Naive thymus-derived CD4-positive, alpha-beta T cell (primary cell): ENCODE data around the gene H6PD. TPM values are rescaled to one million over a fixed set of nuclear protein-coding genes. Genes with fewer than 3 reads are reported as not detected.
"Not testable (repeated sequence)": the region's sequence is repeated elsewhere in the genome, so short reads cannot be mapped to it uniquely, and the experiment has no call there.

Source experiments
- ATAC-seq: fragments of 150-1000 bp; cut with Tn5 transposase; 2 replicates; pipeline ENCODE4 v1.10.0; 2021; ENCODE audit warnings: mild to moderate bottlenecking, moderate library complexity
- CTCF ChIA-PET: fragments of 350-600 bp; sonication (Branson Sonifier 250); formaldehyde crosslinking; loops from one replicate; lab custom pipeline; 2021; ENCODE audit warnings: antibody characterized with exemption; lab: Charles Lee
- POLR2A ChIA-PET: fragments of 350-600 bp; sonication (Branson Sonifier 250); formaldehyde crosslinking; loops from one replicate; lab custom pipeline; 2021; ENCODE audit warnings: antibody characterized with exemption, inconsistent platforms; lab: Charles Lee
- DNase-seq, 9 donors: peaks; one replicate each; pipeline versions ENCODE4 v3.0.0 to v3.0.0-alpha.2; 2020 to 2022; ENCODE audit warnings: mixed read lengths in 1 of 9
- H3K27ac ChIP-seq: one replicate; pipeline ENCODE4 v1.7.0; 2013; ENCODE audit warnings: mild to moderate bottlenecking, low read depth, low read length, moderate library complexity
- H3K27me3 ChIP-seq, 2 donors: one replicate each; pipeline ENCODE4 v1.7.0; 2013; ENCODE audit warnings: low read length in 2 of 2, mild to moderate bottlenecking in 2 of 2, moderate library complexity in 2 of 2; ENCODE audit not compliant: control insufficient read depth in 2 of 2, insufficient read depth in 2 of 2
- H3K36me3 ChIP-seq, 3 experiments: 1 replicate in 2 of 3; 2 replicates in 1 of 3; pipeline ENCODE4 v1.7.0; 2013; ENCODE audit warnings: low read length in 3 of 3, mild to moderate bottlenecking in 3 of 3, moderate library complexity in 1 of 3; ENCODE audit not compliant: insufficient read depth in 3 of 3, control insufficient read depth in 2 of 3
- H3K4me1 ChIP-seq, 2 donors: one replicate each; pipeline ENCODE4 v1.7.0; 2013; ENCODE audit warnings: low read length in 2 of 2, mild to moderate bottlenecking in 2 of 2, moderate library complexity in 1 of 2; ENCODE audit not compliant: control insufficient read depth in 2 of 2, insufficient read depth in 2 of 2
- H3K4me3 ChIP-seq: 2 replicates; pipeline ENCODE4 v1.7.0; 2013; ENCODE audit warnings: mild to moderate bottlenecking, low read length
- H3K9me3 ChIP-seq, 3 experiments: 1 replicate in 2 of 3; 2 replicates in 1 of 3; pipeline ENCODE4 v1.7.0; 2013; ENCODE audit warnings: low read length in 3 of 3; ENCODE audit not compliant: control insufficient read depth in 2 of 3
- H3K27ac Mint-ChIP-seq, 9 donors: one replicate each; pipeline ENCODE4 v1.8.0; 2020 to 2022; ENCODE audit warnings: mixed read lengths in 9 of 9, mild to moderate bottlenecking in 8 of 9, moderate library complexity in 5 of 9, inconsistent platforms in 2 of 9
- H3K27me3 Mint-ChIP-seq, 5 donors: one replicate each; pipeline ENCODE4 v1.8.0; 2021 to 2022; ENCODE audit warnings: mixed read lengths in 5 of 5, mild to moderate bottlenecking in 1 of 5
- H3K36me3 Mint-ChIP-seq, 5 donors: one replicate each; pipeline ENCODE4 v1.8.0; 2020 to 2022; ENCODE audit warnings: mixed read lengths in 5 of 5, mild to moderate bottlenecking in 3 of 5, inconsistent platforms in 1 of 5
- H3K4me1 Mint-ChIP-seq, 7 donors: one replicate each; pipeline ENCODE4 v1.8.0; 2020 to 2022; ENCODE audit warnings: mixed read lengths in 7 of 7, mild to moderate bottlenecking in 3 of 7, inconsistent platforms in 1 of 7
- H3K4me3 Mint-ChIP-seq, 10 donors: one replicate each; pipeline ENCODE4 v1.8.0; 2020 to 2022; ENCODE audit warnings: mild to moderate bottlenecking in 10 of 10, mixed read lengths in 10 of 10, moderate library complexity in 6 of 10, inconsistent platforms in 2 of 10
- H3K9me3 Mint-ChIP-seq, 11 donors: one replicate each; pipeline ENCODE4 v1.8.0; 2020 to 2022; ENCODE audit warnings: mixed read lengths in 11 of 11, mild to moderate bottlenecking in 4 of 11, inconsistent platforms in 1 of 11, moderate library complexity in 1 of 11
- intact Hi-C, 2 donors: fragments of 100-400 bp; cut with micrococcal nuclease; formaldehyde crosslinking; loops; one replicate each; pipeline ENCODE4 v1.15.1; 2023
- polyA plus RNA-seq, 2 donors: library from polyadenylated mRNA; unstranded; fragments of 300-500 nt; fragmentation: Illumina TruSeq; gene quantifications; one replicate each; pipeline ENCODE4 v1.2.3, GENCODE V29; 2021
- total RNA-seq, 6 experiments: library from RNA in 5 of 6; stranded (reverse) in 5 of 6; gene quantifications; 1 replicate in 5 of 6; 2 replicates in 1 of 6; pipeline ENCODE4 v1.2.3 and lab custom pipeline; 2021 to 2026

The H6PD gene
- total and polyA plus RNA-seq, 7 experiments from 2014 or later: 12.1 to 27.6 (median 19.3) TPM

DNA sequence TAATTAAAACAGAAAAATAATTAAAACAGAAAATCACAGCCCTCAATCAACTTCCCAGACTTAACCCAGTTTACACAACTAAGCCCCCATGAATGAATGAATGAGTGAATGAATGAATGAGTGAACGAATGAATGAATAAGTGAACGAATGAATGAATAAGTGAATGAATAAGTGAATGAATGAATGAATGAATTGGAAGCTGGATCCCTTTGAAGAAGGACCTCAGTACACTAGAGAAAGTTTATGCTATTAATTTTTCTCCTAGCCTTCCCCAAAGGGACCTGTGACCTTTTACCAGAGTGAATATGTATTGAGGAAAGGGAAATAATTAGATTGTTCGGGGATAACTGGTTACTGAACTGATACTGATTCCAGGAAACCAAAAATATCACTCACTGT lies 63.7 kb downstream of the H6PD start:
- Histone ChIP-seq H3K27me3 (no peaks in the 10 kb centered on the region), H3K9me3 (no peaks in the 10 kb centered on the region), H3K4me3 (no peak overlapping the region), H3K36me3 (no peaks in the 10 kb centered on the region), H3K27ac (no peak overlapping the region), H3K4me1 (peaks cover 6 to 15% of the 10 kb centered on the region in 2 donors)
- Mint-ChIP-seq H3K4me1 (peaks cover 14 to 45% (median 23%) of the 10 kb centered on the region in 7 donors), H3K36me3 (peaks cover 0 to 11% (median 4%) of the 10 kb centered on the region in 5 donors), H3K27me3 (no peaks in the 10 kb centered on the region), H3K4me3 (no peak overlapping the region), H3K9me3 (no peaks in the 10 kb centered on the region), H3K27ac (no peak overlapping the region)
- ATAC-seq (no peak), DNase-seq (no peak)
- CTCF ChIA-PET: interaction anchor here (0.8 to 2.2 kb wide), 2 partner anchors 9 to 157 kb away, joined by 5 to 8 read pairs; no protein-coding TSS in a partner anchor
- intact Hi-C loops: no loop called here
- POLR2A ChIA-PET: interaction anchor here (1.1 kb wide), 1 partner anchor 192 kb away, joined by 5 read pairs; no protein-coding TSS in a partner anchor

DNA sequence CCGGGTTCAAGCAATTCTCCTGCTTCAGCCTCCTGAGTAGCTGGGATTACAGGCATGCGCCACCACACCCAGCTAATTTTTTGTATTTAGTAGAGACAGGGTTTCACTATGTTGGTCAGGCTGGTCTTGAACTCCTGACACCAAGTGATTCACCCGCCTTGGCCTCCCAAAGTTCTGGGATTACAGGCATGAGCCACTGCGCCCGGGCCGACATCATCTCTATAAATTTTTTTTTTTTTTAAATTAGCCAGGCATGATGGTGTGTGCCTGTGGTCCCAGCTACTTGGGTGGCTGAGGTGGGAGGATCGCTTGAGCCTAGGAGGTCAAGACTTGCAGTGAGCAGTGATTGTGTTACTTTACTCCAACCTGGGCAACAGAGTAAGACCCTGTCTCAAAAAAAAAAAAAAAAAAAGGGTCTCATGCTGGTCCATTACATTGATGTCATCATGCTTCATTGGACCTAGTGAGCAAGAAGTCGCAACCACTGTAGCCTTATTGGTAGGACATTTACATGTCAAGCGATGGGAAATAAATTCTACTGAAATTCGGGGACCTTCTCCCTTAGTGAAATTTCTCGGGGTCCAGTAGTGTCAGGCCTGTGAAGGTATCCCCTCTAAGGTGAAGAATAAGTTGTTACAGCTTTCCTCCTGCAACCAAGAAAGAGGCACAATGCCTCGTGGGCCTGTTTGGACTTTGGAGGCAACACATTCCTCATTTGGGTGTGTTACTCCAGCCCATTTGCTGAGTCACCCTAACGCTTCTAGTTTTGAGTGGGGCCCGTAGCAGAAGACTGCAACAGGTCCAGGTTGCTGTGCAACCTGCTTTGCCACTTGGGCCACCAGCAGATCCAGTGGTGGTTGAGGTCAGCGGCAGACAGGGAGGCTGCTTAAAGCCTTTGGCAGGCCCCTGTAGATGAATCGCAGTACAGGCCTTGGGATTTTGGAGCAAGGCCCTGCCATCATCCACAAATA lies 65.3 kb downstream of the H6PD start:
- peaks cover 0 to 11% (median 4%) of the 10 kb centered on the region in 5 donors for H3K36me3 Mint-ChIP-seq
- H3K4me3 Mint-ChIP-seq, H3K4me3 ChIP-seq, H3K27me3 ChIP-seq, DNase-seq, H3K36me3 ChIP-seq, H3K4me1 ChIP-seq, ATAC-seq, H3K27me3 Mint-ChIP-seq, intact Hi-C loops, H3K27ac ChIP-seq, H3K9me3 ChIP-seq, H3K9me3 Mint-ChIP-seq, POLR2A ChIA-PET: not testable (repeated sequence)
- H3K4me1 Mint-ChIP-seq: peaks cover 16 to 45% (median 23%) of the 10 kb centered on the region in 7 donors
- CTCF ChIA-PET: interaction anchor here (0.6 to 1.4 kb wide), 4 partner anchors 9 to 169 kb away, joined by 3 to 6 read pairs (median 4); no protein-coding TSS in a partner anchor
- peak overlapping the region in 1 of 9 donors; percentile 48 for H3K27ac Mint-ChIP-seq

- no peaks in the 10 kb centered on the region for H3K27me3 ChIP-seq
- Mint-ChIP-seq H3K36me3 (peaks cover 0 to 11% (median 4%) of the 10 kb centered on the region in 5 donors), H3K4me3 (no peak overlapping the region), H3K27me3 (no peaks in the 10 kb centered on the region), H3K4me1 (peaks cover 13 to 43% (median 24%) of the 10 kb centered on the region in 7 donors), H3K27ac (peak overlapping the region in 1 of 9 donors; percentile 8), H3K9me3 (no peaks in the 10 kb centered on the region)
- H3K36me3 ChIP-seq: no peaks in the 10 kb centered on the region
- H3K4me1 ChIP-seq: no peaks in the 10 kb centered on the region
- no peak overlapping the region for H3K27ac ChIP-seq
- H3K9me3 ChIP-seq: no peaks in the 10 kb centered on the region
- no peak overlapping the region for H3K4me3 ChIP-seq
- ChIA-PET CTCF (interaction anchor here (1.4 kb wide), 1 partner anchor 10 kb away, joined by 6 read pairs; no protein-coding TSS in a partner anchor), POLR2A (no interaction called here)
- ATAC-seq: peak; percentile 38
- intact Hi-C loops: no loop called here
- DNase-seq: no peak
Observed at GRCh38 chr1:9300573-9300972, 66.0 kb downstream of the H6PD start.

DNA sequence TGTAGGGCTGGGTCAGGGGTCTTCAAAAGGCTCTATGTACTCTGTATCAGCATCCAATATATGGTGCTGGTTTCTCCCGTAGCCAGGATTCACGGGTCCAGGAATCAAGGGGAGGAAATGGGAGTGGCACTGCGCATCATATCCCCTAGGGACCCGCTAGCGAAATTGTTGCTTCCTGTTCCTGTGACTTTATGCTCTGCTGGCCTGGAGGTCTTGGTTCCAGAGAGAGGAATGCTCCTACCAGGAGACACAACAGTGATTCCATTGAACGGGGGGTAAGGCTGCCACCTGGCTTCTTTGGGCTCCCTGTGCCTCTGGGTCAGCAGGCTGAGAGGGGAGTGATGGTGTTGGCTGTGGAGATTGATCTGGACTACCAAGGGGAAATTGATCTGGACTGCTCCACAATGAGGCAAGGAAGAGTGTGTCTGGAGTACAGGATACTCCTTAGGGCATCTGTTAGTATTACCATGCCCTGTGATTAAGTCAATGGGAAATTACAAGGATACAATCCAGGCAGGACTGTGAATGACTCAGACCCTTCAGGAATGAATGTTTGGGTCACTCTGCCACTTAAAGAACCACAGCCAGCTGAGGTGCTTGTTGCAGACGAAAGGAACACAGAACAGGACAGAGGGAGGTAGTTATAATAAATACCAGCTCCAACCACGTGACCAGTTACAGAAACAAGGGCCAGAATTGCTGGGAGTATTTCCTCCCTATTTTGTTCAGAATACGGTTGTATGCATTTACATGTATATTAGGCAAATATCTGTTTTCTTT lies 68.4 kb downstream of the H6PD start:
- no peak for DNase-seq
- Mint-ChIP-seq H3K36me3 (peaks cover 0 to 16% (median 4%) of the 10 kb centered on the region in 5 donors), H3K27me3 (no peaks in the 10 kb centered on the region), H3K9me3 (no peaks in the 10 kb centered on the region), H3K4me1 (peaks cover 12 to 39% (median 16%) of the 10 kb centered on the region in 7 donors), H3K4me3 (no peak overlapping the region), H3K27ac (peak overlapping the region in 2 of 9 donors; percentile 45 to 71)
- no peak for ATAC-seq
- Histone ChIP-seq H3K4me1 (no peaks in the 10 kb centered on the region), H3K4me3 (no peak overlapping the region), H3K27ac (no peak overlapping the region), H3K36me3 (no peaks in the 10 kb centered on the region), H3K9me3 (no peaks in the 10 kb centered on the region), H3K27me3 (no peaks in the 10 kb centered on the region)
- ChIA-PET POLR2A (no interaction called here), CTCF (interaction anchor here (1.1 kb wide), 1 partner anchor 36 kb away, joined by 3 read pairs; no protein-coding TSS in a partner anchor)
- intact Hi-C loops: no loop called here

- Mint-ChIP-seq H3K9me3 (no peaks in the 10 kb centered on the region), H3K4me3 (no peak overlapping the region), H3K4me1 (peaks cover 13 to 45% (median 16%) of the 10 kb centered on the region in 7 donors), H3K27ac (no peak overlapping the region), H3K36me3 (peaks cover 0 to 16% (median 4%) of the 10 kb centered on the region in 5 donors), H3K27me3 (no peaks in the 10 kb centered on the region)
- ATAC-seq: no peak
- Histone ChIP-seq H3K27ac (no peak overlapping the region), H3K27me3 (no peaks in the 10 kb centered on the region), H3K4me3 (no peak overlapping the region), H3K9me3 (no peaks in the 10 kb centered on the region), H3K4me1 (no peaks in the 10 kb centered on the region), H3K36me3 (no peaks in the 10 kb centered on the region)
- CTCF ChIA-PET: interaction anchor here (0.6 kb wide), 1 partner anchor 149 kb away, joined by 3 read pairs; no protein-coding TSS in a partner anchor
- intact Hi-C loops: no loop called here
- POLR2A ChIA-PET: interaction anchor here (0.9 kb wide), 1 partner anchor 9 kb away, joined by 3 read pairs; no protein-coding TSS in a partner anchor
- DNase-seq: no peak
Observed at GRCh38 chr1:9303916-9304315, 69.3 kb downstream of the H6PD start.

- no peaks in the 10 kb centered on the region for H3K27me3 ChIP-seq
- peak overlapping the region in 1 of 9 donors; percentile 41 for H3K27ac Mint-ChIP-seq
- H3K27ac ChIP-seq: no peak overlapping the region
- no peaks in the 10 kb centered on the region for H3K36me3 ChIP-seq
- H3K9me3 ChIP-seq: no peaks in the 10 kb centered on the region
- ATAC-seq (no peak), DNase-seq (no peak)
- no peaks in the 10 kb centered on the region for H3K9me3 Mint-ChIP-seq
- ChIA-PET POLR2A (no interaction called here), CTCF (no interaction called here)
- H3K27me3 Mint-ChIP-seq: no peaks in the 10 kb centered on the region
- peaks cover 0 to 16% (median 4%) of the 10 kb centered on the region in 5 donors for H3K36me3 Mint-ChIP-seq
- intact Hi-C loops: no loop called here
- H3K4me3 Mint-ChIP-seq: no peak overlapping the region
- no peak overlapping the region for H3K4me3 ChIP-seq
- H3K4me1 ChIP-seq: no peaks in the 10 kb centered on the region
- H3K4me1 Mint-ChIP-seq: peaks cover 13 to 41% (median 16%) of the 10 kb centered on the region in 7 donors
Observed at GRCh38 chr1:9305216-9305615, 70.6 kb downstream of the H6PD start.
